Measurements from ENCODE around the gene CARD10. TPM values are rescaled to one million over a fixed set of nuclear protein-coding genes. Genes with fewer than 3 reads are reported as not detected.

Gene CARD10
- polyA plus RNA-seq, 1 donor (not counting 4 experiments of a cell fraction or from before 2014, with no cell fraction given) = 32.2 TPM

GRCh38 chr22:37440875-37441274 is 78.3 kb downstream of the CARD10 start:
- H4K20me1 ChIP-seq (ENCODE audit: control insufficient read depth, extremely low read depth, insufficient read depth, low read length) = no peaks in the 10 kb centered on the region
- no peak overlapping the region for H3K9ac ChIP-seq (ENCODE audit: control insufficient read depth, extremely low read depth, insufficient read depth, low read length)
- no peak for DNase-seq (ENCODE audit: low read depth, low spot score)
- H2AFZ ChIP-seq (ENCODE audit: control insufficient read depth, low read length) = no peak overlapping the region
- no peak for FAIRE-seq
- no peaks in the 10 kb centered on the region for H3K9me1 ChIP-seq (ENCODE audit: control insufficient read depth, extremely low read depth, insufficient read depth, low read length)
- no peaks in the 10 kb centered on the region for H3K79me2 ChIP-seq (ENCODE audit: control insufficient read depth, insufficient read depth, low read length)
- no peak overlapping the region for H3K4me2 ChIP-seq (ENCODE audit: control insufficient read depth, extremely low read depth, insufficient read depth, low read depth, low read length)
- no peak for TF ChIP-seq CTCF (optimal IDR thresholded peaks at IDR 0.05 in 1 of 3, IDR thresholded peaks at IDR 0.05 in 1 of 3, conservative IDR thresholded peaks at IDR 0.05 in 1 of 3; ENCODE audit: extremely low read depth in 1 of 3, insufficient read depth in 2 of 3, low read length in 3 of 3)
- no peak for TF ChIP-seq EZH2 (IDR thresholded peaks at IDR 0.05; ENCODE audit: low read length)
- dilution Hi-C loops (cut with MboI; ENCODE audit: extremely low pct_ligation_motif_present, low sequenced_read_pairs) = no loop called here
- no peaks in the 10 kb centered on the region for H3K27me3 ChIP-seq (ENCODE audit: control insufficient read depth, extremely low read depth, insufficient read depth, low read length)
- no peak overlapping the region for H3K4me3 ChIP-seq (ENCODE audit: control insufficient read depth in 2 of 3, extremely low read depth in 1 of 3, insufficient read depth in 2 of 3, low read depth in 1 of 3, low read length in 3 of 3)
- H3K9me3 ChIP-seq (ENCODE audit: control insufficient read depth, low read depth, low read length) = peaks cover 2% of the 10 kb centered on the region
- H3K4me1 ChIP-seq (ENCODE audit: control insufficient read depth, extremely low read depth, insufficient read depth, low read length) = no peaks in the 10 kb centered on the region
- H3K27ac ChIP-seq (ENCODE audit: control insufficient read depth, insufficient read depth, low read length) = no peak overlapping the region
- no peaks in the 10 kb centered on the region for H3K36me3 ChIP-seq (ENCODE audit: control insufficient read depth in 2 of 2, extremely low read depth in 1 of 2, insufficient read depth in 2 of 2, low read length in 2 of 2)

Other genes starting within 250 kb of the CARD10 start
- 0.05 to 0.12 TPM (median 0.06 TPM) in 3 replicates for gene CYTH4, start 236.9 kb downstream of the CARD10 start, polyA plus RNA-seq
- gene ELFN2, start 91.9 kb downstream of the CARD10 start, polyA plus RNA-seq = 0.13 to 0.28 TPM (median 0.19 TPM) in 3 replicates
- 4.1 to 5.9 TPM (median 5.8 TPM) in 3 replicates for gene MFNG, start 33.0 kb downstream of the CARD10 start, polyA plus RNA-seq
- 10.5 to 18.4 TPM (median 13.5 TPM) in 3 replicates for gene CDC42EP1, start 41.1 kb upstream of the CARD10 start, polyA plus RNA-seq
- not detected in 3 replicates for gene LGALS2, start 60.7 kb upstream of the CARD10 start, polyA plus RNA-seq
- gene GGA1, start 89.4 kb upstream of the CARD10 start, polyA plus RNA-seq = 29.2 to 36.4 TPM (median 32.5 TPM) in 3 replicates
- 27.2 to 49.8 TPM (median 32.6 TPM) in 3 replicates for gene SH3BP1, start 120.3 kb upstream of the CARD10 start, polyA plus RNA-seq
- 4.6 to 6.3 TPM (median 5.2 TPM) in 3 replicates for gene PDXP, start 139.3 kb upstream of the CARD10 start, polyA plus RNA-seq
- gene LGALS1, start 156.2 kb upstream of the CARD10 start, polyA plus RNA-seq = 1,629 to 5,918 TPM (median 2,086 TPM) in 3 replicates
- gene NOL12, start 166.9 kb upstream of the CARD10 start, polyA plus RNA-seq = 22.1 to 23.8 TPM (median 22.1 TPM) in 3 replicates
- 13.9 to 24.8 TPM (median 22.2 TPM) in 3 replicates for gene TRIOBP, start 177.6 kb upstream of the CARD10 start, polyA plus RNA-seq

Data from keratinocyte (primary cell).